ENCODE measurements around the gene DIP2A.

Gene DIP2A

GRCh38 chr21:46594276-46594675 is 135.6 kb downstream of the DIP2A start:
- DNase-seq (ENCODE audit: low read depth, low spot score): no peak

GRCh38 chr21:46596201-46596600 is 137.5 kb downstream of the DIP2A start:
- DNase-seq (ENCODE audit: low read depth, low spot score): no peak

GRCh38 chr21:46597031-46597430 is 138.3 kb downstream of the DIP2A start:
- DNase-seq (ENCODE audit: low read depth, low spot score): no peak

- no peak for DNase-seq (ENCODE audit: low read depth, low spot score)
Measured at GRCh38 chr21:46597896-46598343, 139.2 kb downstream of the DIP2A start.

GRCh38 chr21:46598581-46599572 is 140.2 kb downstream of the DIP2A start:
- no peak for DNase-seq (ENCODE audit: low read depth, low spot score)

- no peak for DNase-seq (ENCODE audit: low read depth, low spot score)
Measured at GRCh38 chr21:46600305-46600704, 141.6 kb downstream of the DIP2A start.

- no peak for DNase-seq (ENCODE audit: low read depth, low spot score)
Measured at GRCh38 chr21:46600978-46601377, 142.3 kb downstream of the DIP2A start.

GRCh38 chr21:46603228-46603627 is 144.5 kb downstream of the DIP2A start:
- DNase-seq (ENCODE audit: low read depth, low spot score): peak; percentile 35

- DNase-seq (ENCODE audit: low read depth, low spot score): no peak
Measured at GRCh38 chr21:46604329-46604974, 145.8 kb downstream of the DIP2A start.

- peak; percentile 3 for DNase-seq (ENCODE audit: low read depth, low spot score)
Measured at GRCh38 chr21:46604975-46605766, 146.5 kb downstream of the DIP2A start, which contains the start of gene S100B. S100B (minus strand) TSS chr21:46605082; CDS start chr21:46602415, 2,667 bp downstream.

GRCh38 chr21:46605767-46606426 is 147.2 kb downstream of the DIP2A start:
- no peak for DNase-seq (ENCODE audit: low read depth, low spot score)

- no peak for DNase-seq (ENCODE audit: low read depth, low spot score)
Measured at GRCh38 chr21:46606427-46606813, 147.7 kb downstream of the DIP2A start.

GRCh38 chr21:46607636-46608035 is 148.9 kb downstream of the DIP2A start:
- DNase-seq (ENCODE audit: low read depth, low spot score): no peak

- DNase-seq (ENCODE audit: low read depth, low spot score): no peak
Measured at GRCh38 chr21:46608672-46609111, 150.0 kb downstream of the DIP2A start.

- DNase-seq (ENCODE audit: low read depth, low spot score): no peak
Measured at GRCh38 chr21:46610018-46610701, 151.5 kb downstream of the DIP2A start.

GRCh38 chr21:46613391-46613790 is 154.7 kb downstream of the DIP2A start:
- DNase-seq (ENCODE audit: low read depth, low spot score): no peak

GRCh38 chr21:46616050-46616449 is 157.4 kb downstream of the DIP2A start:
- no peak for DNase-seq (ENCODE audit: low read depth, low spot score)

GRCh38 chr21:46616656-46617055 is 158.0 kb downstream of the DIP2A start:
- DNase-seq (ENCODE audit: low read depth, low spot score): no peak

- no peak for DNase-seq (ENCODE audit: low read depth, low spot score)
Measured at GRCh38 chr21:46617267-46618051, 158.8 kb downstream of the DIP2A start.
